HL-60 (cell line): Measurements from ENCODE around the gene FARP1.

Source experiments
- POLR2AphosphoS5 ChIP-seq: IDR thresholded peaks from 2 replicates; pipeline ENCODE4 v1.6.1; 2012; ENCODE audit warnings: low read depth
- TF ChIP-seq, protein P1 (sequence below): IDR thresholded peaks from one replicate; pipeline ENCODE4 v1.5.1; 2011; ENCODE audit warnings: low read length, control low read depth, inconsistent platforms; ENCODE audit not compliant: insufficient read depth
- TF ChIP-seq, protein P2 (sequence below): IDR thresholded peaks from 2 replicates; pipeline ENCODE4 v1.6.1; 2012; ENCODE audit warnings: low read depth; ENCODE audit not compliant: insufficient replicate concordance

DNA sequence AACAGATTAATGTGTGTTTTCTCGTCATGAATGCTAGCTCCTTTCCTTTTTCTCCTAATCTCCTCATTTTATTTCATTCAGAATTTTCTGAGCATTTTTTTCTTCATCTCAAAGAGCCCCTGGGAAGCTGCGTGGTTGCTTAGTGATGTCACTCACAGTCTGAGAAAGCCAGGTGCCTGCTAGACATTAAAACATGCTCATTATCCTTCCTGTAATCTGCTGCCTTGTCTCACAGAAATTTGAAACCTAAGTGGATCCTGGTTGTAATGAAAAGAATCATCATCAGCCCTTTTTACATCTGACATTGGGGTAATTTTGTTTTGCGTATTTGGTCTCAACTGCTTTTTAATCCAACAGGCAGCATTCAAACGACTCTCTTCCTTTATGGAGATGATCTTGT lies 142.4 kb downstream of the FARP1 start:
- TF ChIP-seq POLR2AphosphoS5 = no peak
- TF ChIP-seq, protein P1, sequence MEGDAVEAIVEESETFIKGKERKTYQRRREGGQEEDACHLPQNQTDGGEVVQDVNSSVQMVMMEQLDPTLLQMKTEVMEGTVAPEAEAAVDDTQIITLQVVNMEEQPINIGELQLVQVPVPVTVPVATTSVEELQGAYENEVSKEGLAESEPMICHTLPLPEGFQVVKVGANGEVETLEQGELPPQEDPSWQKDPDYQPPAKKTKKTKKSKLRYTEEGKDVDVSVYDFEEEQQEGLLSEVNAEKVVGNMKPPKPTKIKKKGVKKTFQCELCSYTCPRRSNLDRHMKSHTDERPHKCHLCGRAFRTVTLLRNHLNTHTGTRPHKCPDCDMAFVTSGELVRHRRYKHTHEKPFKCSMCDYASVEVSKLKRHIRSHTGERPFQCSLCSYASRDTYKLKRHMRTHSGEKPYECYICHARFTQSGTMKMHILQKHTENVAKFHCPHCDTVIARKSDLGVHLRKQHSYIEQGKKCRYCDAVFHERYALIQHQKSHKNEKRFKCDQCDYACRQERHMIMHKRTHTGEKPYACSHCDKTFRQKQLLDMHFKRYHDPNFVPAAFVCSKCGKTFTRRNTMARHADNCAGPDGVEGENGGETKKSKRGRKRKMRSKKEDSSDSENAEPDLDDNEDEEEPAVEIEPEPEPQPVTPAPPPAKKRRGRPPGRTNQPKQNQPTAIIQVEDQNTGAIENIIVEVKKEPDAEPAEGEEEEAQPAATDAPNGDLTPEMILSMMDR = no peak
- TF ChIP-seq, protein P2, sequence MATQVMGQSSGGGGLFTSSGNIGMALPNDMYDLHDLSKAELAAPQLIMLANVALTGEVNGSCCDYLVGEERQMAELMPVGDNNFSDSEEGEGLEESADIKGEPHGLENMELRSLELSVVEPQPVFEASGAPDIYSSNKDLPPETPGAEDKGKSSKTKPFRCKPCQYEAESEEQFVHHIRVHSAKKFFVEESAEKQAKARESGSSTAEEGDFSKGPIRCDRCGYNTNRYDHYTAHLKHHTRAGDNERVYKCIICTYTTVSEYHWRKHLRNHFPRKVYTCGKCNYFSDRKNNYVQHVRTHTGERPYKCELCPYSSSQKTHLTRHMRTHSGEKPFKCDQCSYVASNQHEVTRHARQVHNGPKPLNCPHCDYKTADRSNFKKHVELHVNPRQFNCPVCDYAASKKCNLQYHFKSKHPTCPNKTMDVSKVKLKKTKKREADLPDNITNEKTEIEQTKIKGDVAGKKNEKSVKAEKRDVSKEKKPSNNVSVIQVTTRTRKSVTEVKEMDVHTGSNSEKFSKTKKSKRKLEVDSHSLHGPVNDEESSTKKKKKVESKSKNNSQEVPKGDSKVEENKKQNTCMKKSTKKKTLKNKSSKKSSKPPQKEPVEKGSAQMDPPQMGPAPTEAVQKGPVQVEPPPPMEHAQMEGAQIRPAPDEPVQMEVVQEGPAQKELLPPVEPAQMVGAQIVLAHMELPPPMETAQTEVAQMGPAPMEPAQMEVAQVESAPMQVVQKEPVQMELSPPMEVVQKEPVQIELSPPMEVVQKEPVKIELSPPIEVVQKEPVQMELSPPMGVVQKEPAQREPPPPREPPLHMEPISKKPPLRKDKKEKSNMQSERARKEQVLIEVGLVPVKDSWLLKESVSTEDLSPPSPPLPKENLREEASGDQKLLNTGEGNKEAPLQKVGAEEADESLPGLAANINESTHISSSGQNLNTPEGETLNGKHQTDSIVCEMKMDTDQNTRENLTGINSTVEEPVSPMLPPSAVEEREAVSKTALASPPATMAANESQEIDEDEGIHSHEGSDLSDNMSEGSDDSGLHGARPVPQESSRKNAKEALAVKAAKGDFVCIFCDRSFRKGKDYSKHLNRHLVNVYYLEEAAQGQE = no peak
